SK-N-SH treated with all-trans-retinoic acid at 6 μM for 48 hours (cell line): Measurements from ENCODE around the gene KRTAP1-1.

Source experiments
- ATAC-seq: fragments of 200-7000 bp; cut with Tn5 transposase; 3 replicates; pipeline ENCODE4 v1.9.1; 2020; ENCODE audit warnings: mild to moderate bottlenecking, moderate library complexity
- BACH2 ChIP-seq: fragments of 250-450 bp; sonication (Bioruptor Pico); IDR thresholded peaks from 2 replicates; pipeline ENCODE4 v1.9.0; 2021; ENCODE audit warnings: mild to moderate bottlenecking, borderline replicate concordance
- CREB5 ChIP-seq: fragments of 250-450 bp; sonication (Bioruptor Pico); IDR thresholded peaks from 2 replicates; pipeline ENCODE4 v1.5.1; 2020; ENCODE audit warnings: low read depth, mild to moderate bottlenecking, moderate library complexity
- CSDC2 ChIP-seq: fragments of 250-450 bp; sonication (Bioruptor Pico); IDR thresholded peaks from 2 replicates; pipeline ENCODE4 v1.5.0; 2020; ENCODE audit warnings: mild to moderate bottlenecking, moderate library complexity
- CSRNP3 ChIP-seq: fragments of 250-450 bp; sonication (Bioruptor Pico); IDR thresholded peaks from 2 replicates; pipeline ENCODE4 v1.5.1; 2021; ENCODE audit warnings: mild to moderate bottlenecking, moderate library complexity
- ESRRG ChIP-seq: fragments of 250-450 bp; sonication (Bioruptor Pico); IDR thresholded peaks from 2 replicates; pipeline ENCODE4 v1.6.1; 2021; ENCODE audit warnings: mild to moderate bottlenecking
- GLIS3 ChIP-seq: fragments of 250-450 bp; sonication (Bioruptor Pico); IDR thresholded peaks from 2 replicates; pipeline ENCODE4 v1.5.0; 2020; ENCODE audit warnings: mild to moderate bottlenecking, moderate library complexity
- ISL1 ChIP-seq: fragments of 250-450 bp; sonication (Bioruptor Pico); IDR thresholded peaks from 2 replicates; pipeline ENCODE4 v2.1.2; 2022; ENCODE audit warnings: mild to moderate bottlenecking, moderate library complexity
- OSR1 ChIP-seq: fragments of 250-450 bp; sonication (Bioruptor Pico); IDR thresholded peaks from 2 replicates; pipeline ENCODE4 v1.8.0; 2022; ENCODE audit warnings: moderate library complexity, mild to moderate bottlenecking, inconsistent platforms
- PATZ1 ChIP-seq: fragments of 250-450 bp; sonication (Bioruptor Pico); IDR thresholded peaks from 2 replicates; pipeline ENCODE4 v1.8.0; 2020; ENCODE audit warnings: mild to moderate bottlenecking, moderate library complexity, borderline replicate concordance
- POU6F1 ChIP-seq: fragments of 250-450 bp; sonication (Bioruptor Pico); IDR thresholded peaks from 2 replicates; pipeline ENCODE4 v1.8.0; 2021; ENCODE audit warnings: low read depth, mild to moderate bottlenecking, moderate library complexity, borderline replicate concordance
- PPARA ChIP-seq: fragments of 250-450 bp; sonication (Bioruptor Pico); IDR thresholded peaks from 2 replicates; pipeline ENCODE4 v1.5.0; 2020; ENCODE audit warnings: mild to moderate bottlenecking, borderline replicate concordance
- SNAI2 ChIP-seq: fragments of 250-450 bp; sonication (Bioruptor Pico); IDR thresholded peaks from 2 replicates; pipeline ENCODE4 v1.5.0; 2020; ENCODE audit warnings: mild to moderate bottlenecking, moderate library complexity
- TCF4 ChIP-seq: fragments of 250-450 bp; sonication (Bioruptor Pico); IDR thresholded peaks from 2 replicates; pipeline ENCODE4 v1.8.0; 2021; ENCODE audit warnings: mild to moderate bottlenecking, moderate library complexity, borderline replicate concordance
- TSHZ2 ChIP-seq: fragments of 250-450 bp; sonication (Bioruptor Pico); IDR thresholded peaks from 2 replicates; pipeline ENCODE4 v1.5.0; 2020; ENCODE audit warnings: mild to moderate bottlenecking, moderate library complexity
- ZC3H10 ChIP-seq: fragments of 250-450 bp; sonication (Bioruptor Pico); IDR thresholded peaks from 2 replicates; pipeline ENCODE4 v1.5.1; 2021; ENCODE audit warnings: mild to moderate bottlenecking, moderate library complexity
- ZFP3 ChIP-seq: fragments of 250-450 bp; sonication (Bioruptor Pico); IDR thresholded peaks from 2 replicates; pipeline ENCODE4 v1.5.0; 2020; ENCODE audit warnings: mild to moderate bottlenecking, moderate library complexity
- ZFP30 ChIP-seq: fragments of 450-650 bp; formaldehyde crosslinking; IDR thresholded peaks from 2 replicates; pipeline ENCODE4 v1.5.0; 2022; ENCODE audit warnings: mild to moderate bottlenecking, moderate library complexity
- ZNF565 ChIP-seq: fragments of 450-650 bp; formaldehyde crosslinking; conservative IDR thresholded peaks from 2 replicates; pipeline ENCODE4 v1.5.0; 2020; ENCODE audit warnings: low read depth, mild to moderate bottlenecking, moderate library complexity
- ZNF8 ChIP-seq: fragments of 450-650 bp; formaldehyde crosslinking; IDR thresholded peaks from 2 replicates; pipeline ENCODE4 v1.5.0; 2020; ENCODE audit warnings: mild to moderate bottlenecking, moderate library complexity

Gene KRTAP1-1

GRCh38 chr17:41015454-41015853, 25.8 kb downstream of the KRTAP1-1 start:
- TF ChIP-seq CSRNP3 (CRISPR knock-in tag) (no peak), GLIS3 (CRISPR knock-in tag) (no peak)
- ATAC-seq, result no peak

- no peak for ATAC-seq
- TF ChIP-seq ZNF8 (CRISPR knock-in tag), result no peak
- no peak for TF ChIP-seq ESRRG (CRISPR knock-in tag)
- no peak for TF ChIP-seq ZC3H10 (CRISPR knock-in tag)
- TF ChIP-seq BACH2 (CRISPR knock-in tag), result no peak
- TF ChIP-seq CREB5 (CRISPR knock-in tag), result no peak
- no peak for TF ChIP-seq OSR1 (CRISPR knock-in tag)
- no peak for TF ChIP-seq ZNF565 (CRISPR knock-in tag)
- TF ChIP-seq CSRNP3 (CRISPR knock-in tag), result no peak
- no peak for TF ChIP-seq CSDC2 (CRISPR knock-in tag)
- no peak for TF ChIP-seq GLIS3 (CRISPR knock-in tag)
- no peak for TF ChIP-seq POU6F1 (CRISPR knock-in tag)
- no peak for TF ChIP-seq TSHZ2
- no peak for TF ChIP-seq ZFP3 (CRISPR knock-in tag)
- no peak for TF ChIP-seq TCF4 (CRISPR knock-in tag)
- no peak for TF ChIP-seq SNAI2 (CRISPR knock-in tag)
- no peak for TF ChIP-seq ZFP30
Measured at GRCh38 chr17:41013606-41014005, 27.6 kb downstream of the KRTAP1-1 start.

GRCh38 chr17:41013181-41013580, 28.1 kb downstream of the KRTAP1-1 start:
- TF ChIP-seq POU6F1 (CRISPR knock-in tag), result no peak
- no peak for TF ChIP-seq ISL1 (CRISPR knock-in tag)
- no peak for TF ChIP-seq PATZ1 (CRISPR knock-in tag)
- TF ChIP-seq ZFP30, result no peak
- no peak for TF ChIP-seq SNAI2 (CRISPR knock-in tag)
- TF ChIP-seq PPARA (CRISPR knock-in tag), result no peak
- no peak for TF ChIP-seq ZNF565 (CRISPR knock-in tag)
- no peak for ATAC-seq
